Upper lobe of left lung (tissue), 6 donors: Measurements from ENCODE around the gene CFAP251. TPM values are rescaled to one million over a fixed set of nuclear protein-coding genes. Genes with fewer than 3 reads are reported as not detected.
A peak's percentile ranks its signal among the peaks of the same experiment; 100 is the strongest.
"Not testable (repeated sequence)": the region's sequence is repeated elsewhere in the genome, so short reads cannot be mapped to it uniquely, and the experiment has no call there.

ENCODE experiments used
- ATAC-seq, 2 donors: fragments of 200-7000 bp; cut with Tn5 transposase; one replicate each; pipeline ENCODE4 v1.9.1; 2022; ENCODE audit warnings: mild to moderate bottlenecking in 2 of 2, moderate library complexity in 2 of 2; ENCODE audit not compliant: low FRiP score in 2 of 2
- DNase-seq, 2 donors: peaks; one replicate each; pipeline ENCODE4 v3.0.0-alpha.2; 2019 to 2020
- H3K27ac ChIP-seq, 4 donors: fragments of 200-600 bp; sonication (generic); one replicate each; pipeline ENCODE4 v1.5.1; 2016 to 2019
- H3K27me3 ChIP-seq, 4 donors: fragments of 200-600 bp; sonication (generic); one replicate each; pipeline ENCODE4 v1.5.1; 2017 to 2019
- H3K36me3 ChIP-seq, 4 donors: fragments of 200-600 bp; sonication (generic); one replicate each; pipeline ENCODE4 v1.5.1; 2016 to 2019
- H3K4me1 ChIP-seq, 4 donors: fragments of 200-600 bp; sonication (generic); one replicate each; pipeline ENCODE4 v1.5.1; 2018 to 2019
- H3K4me3 ChIP-seq, 4 donors: fragments of 200-600 bp; sonication (generic); one replicate each; pipeline ENCODE4 v1.5.1; 2017 to 2019; ENCODE audit warnings: mild to moderate bottlenecking in 2 of 4, moderate library complexity in 1 of 4
- H3K9me3 ChIP-seq, 4 donors: fragments of 200-600 bp; sonication (generic); one replicate each; pipeline ENCODE4 v1.5.1; 2018 to 2019
- CTCF ChIP-seq, 6 experiments: fragments of 450-650 bp in 4 of 6; fragments of 200-600 bp in 2 of 6; sonication (generic) in 2 of 6; IDR thresholded peaks; one replicate each; pipeline ENCODE4 v1.5.1; 2016 to 2019; ENCODE audit warnings: antibody characterized with exemption in 6 of 6
- EP300 ChIP-seq, 4 donors: sonication (generic); formaldehyde crosslinking; IDR thresholded peaks; one replicate each; pipeline ENCODE4 v1.5.1; 2017; ENCODE audit warnings: antibody characterized with exemption in 4 of 4, control low read depth in 2 of 4
- POLR2A ChIP-seq, 4 donors: fragments of 450-650 bp; IDR thresholded peaks; one replicate each; pipeline ENCODE4 v1.5.1; 2016 to 2017; ENCODE audit warnings: antibody characterized with exemption in 4 of 4, mild to moderate bottlenecking in 2 of 4
- POLR2AphosphoS5 ChIP-seq, 2 donors: sonication (generic); formaldehyde crosslinking; IDR thresholded peaks; one replicate each; pipeline ENCODE4 v1.5.1; 2017; ENCODE audit warnings: antibody characterized with exemption in 2 of 2
- WGBS, 2 donors: methylation state at CpG; one replicate each; pipeline ENCODE4 v1.1.5; 2017 to 2018; 5-methylcytosine and 5-hydroxymethylcytosine counted together
- total RNA-seq, 6 donors: library from RNA; depleted of rRNA in 4 of 6; stranded (reverse); fragments of >200 nt in 4 of 6; gene quantifications; one replicate each; pipeline versions ENCODE4 v1.1.0 to v1.2.1, GENCODE V29; 2016 to 2021
- donor health status: DM: no; HTN: no; CAD: no; lungs with moderate emphysema.
- donor health status: DM: no; HTN: yes; CAD: no; lungs with severe emphysema.

The CFAP251 gene
- 10 to 100 TPM in 4 of 6 donors, 1 to 10 TPM in 2; 3.1 to 65.1 (median 12.7) TPM for total RNA-seq

- H3K27me3 ChIP-seq = no peaks in the 10 kb centered on the region
- H3K36me3 ChIP-seq = peaks cover 7 to 45% (median 24%) of the 10 kb centered on the region in 4 donors
- peaks cover 5 to 11% (median 9%) of the 10 kb centered on the region in 4 donors for H3K4me1 ChIP-seq
- 24 to 32% methylated on average over 35 to 39 of the region's 41 CpGs for WGBS, 2 donors
- peak; percentile 86 to 98 (median 94) for TF ChIP-seq CTCF (IDR thresholded peaks at IDR 0.05)
- peak in 1 of 4 donors; percentile 38 for TF ChIP-seq POLR2A (IDR thresholded peaks at IDR 0.05)
- peak in 1 of 4 donors; percentile 63 for TF ChIP-seq EP300 (IDR thresholded peaks at IDR 0.05)
- peak; percentile 78 to 85 for TF ChIP-seq POLR2AphosphoS5 (IDR thresholded peaks at IDR 0.05)
- DNase-seq = peak; percentile 96 to 100
- ATAC-seq = peak; percentile 94 to 95
- H3K27ac ChIP-seq = peak within 1 kb of the TSS; percentile 44 to 76 (median 64)
- peak within 1 kb of the TSS; percentile 48 to 64 (median 58) for H3K4me3 ChIP-seq
- no peaks in the 10 kb centered on the region for H3K9me3 ChIP-seq
Observed at GRCh38 chr12:121917950-121918678, at the start of gene CFAP251. TSS of gene CFAP251 (plus strand) at chr12:121918592. CDS start at chr12:121921306, 2,714 bp downstream.

- not testable (repeated sequence) for H3K27ac ChIP-seq, H3K27me3 ChIP-seq, H3K36me3 ChIP-seq, H3K4me3 ChIP-seq, H3K4me1 ChIP-seq, ATAC-seq, DNase-seq, H3K9me3 ChIP-seq
- WGBS, 2 donors = 96 to 99% methylated on average over 6 to 8 of the region's 8 CpGs
Observed at GRCh38 chr12:121869229-121869628, 49.2 kb upstream of the CFAP251 start.

GRCh38 chr12:121871467-121871866 lies 46.9 kb upstream of the CFAP251 start:
- H3K27me3 ChIP-seq = no peaks in the 10 kb centered on the region
- H3K4me3 ChIP-seq = no peak overlapping the region

GRCh38 chr12:121872546-121873215 lies 45.7 kb upstream of the CFAP251 start:
- Histone ChIP-seq H3K36me3 (no peaks in the 10 kb centered on the region), H3K27ac (no peak overlapping the region), H3K9me3 (no peaks in the 10 kb centered on the region), H3K27me3 (no peaks in the 10 kb centered on the region), H3K4me3 (no peak overlapping the region), H3K4me1 (peaks cover 0 to 5% (median 0%) of the 10 kb centered on the region in 4 donors)
- ATAC-seq (peak in 1 of 2 donors; percentile 38), DNase-seq (no peak)
- no peak for TF ChIP-seq POLR2AphosphoS5 (IDR thresholded peaks at IDR 0.05)
- TF ChIP-seq POLR2A (IDR thresholded peaks at IDR 0.05) = no peak
- no peak for TF ChIP-seq EP300 (IDR thresholded peaks at IDR 0.05)
- no peak for TF ChIP-seq CTCF (IDR thresholded peaks at IDR 0.05)
- WGBS, 2 donors = 51 to 67% methylated on average over 4 to 5 of the region's 5 CpGs

More at GRCh38 chr12:121871467-121871866, 46.9 kb upstream of the CFAP251 start:
- ATAC-seq (peak; percentile 29 to 35), DNase-seq (no peak)
- Histone ChIP-seq H3K9me3 (no peaks in the 10 kb centered on the region), H3K4me1 (peaks cover 0 to 5% (median 0%) of the 10 kb centered on the region in 4 donors), H3K27ac (no peak overlapping the region), H3K36me3 (no peaks in the 10 kb centered on the region)
- no peak for TF ChIP-seq POLR2AphosphoS5 (IDR thresholded peaks at IDR 0.05)
- no peak for TF ChIP-seq CTCF (IDR thresholded peaks at IDR 0.05)
- TF ChIP-seq EP300 (IDR thresholded peaks at IDR 0.05) = no peak
- TF ChIP-seq POLR2A (IDR thresholded peaks at IDR 0.05) = no peak
- 79 to 81% methylated on average over 2 to 3 of the region's 3 CpGs for WGBS, 2 donors

GRCh38 chr12:121873216-121873569 lies 45.2 kb upstream of the CFAP251 start:
- 79 to 86% methylated on average over 6 of the region's 6 CpGs for WGBS, 2 donors
- DNase-seq (no peak), ATAC-seq (no peak)
- H3K27me3 ChIP-seq = no peaks in the 10 kb centered on the region
- H3K9me3 ChIP-seq = no peaks in the 10 kb centered on the region
- H3K4me3 ChIP-seq = no peak overlapping the region
- H3K4me1 ChIP-seq = peaks cover 0 to 5% (median 0%) of the 10 kb centered on the region in 4 donors
- no peaks in the 10 kb centered on the region for H3K36me3 ChIP-seq
- TF ChIP-seq CTCF (IDR thresholded peaks at IDR 0.05) = no peak
- no peak for TF ChIP-seq POLR2AphosphoS5 (IDR thresholded peaks at IDR 0.05)
- no peak for TF ChIP-seq POLR2A (IDR thresholded peaks at IDR 0.05)
- no peak for TF ChIP-seq EP300 (IDR thresholded peaks at IDR 0.05)
- H3K27ac ChIP-seq = no peak overlapping the region
